DND-41 (cell line): ENCODE measurements around the gene STXBP5.

Source experiments
- ATAC-seq: fragments of 200-7000 bp; cut with Tn5 transposase; 3 replicates; pipeline ENCODE4 v1.9.1; 2021; ENCODE audit warnings: low read depth; ENCODE audit not compliant: insufficient read depth
- DNase-seq: peaks from one replicate; pipeline ENCODE4 v3.0.0-alpha.2; 2020
- H2AFZ ChIP-seq: 2 replicates; pipeline ENCODE4 v1.6.0; 2012; ENCODE audit warnings: low read depth, low read length
- H3K27ac ChIP-seq: 2 replicates; pipeline ENCODE4 v1.5.1; 2012; ENCODE audit warnings: low read length, inconsistent platforms
- H3K27me3 ChIP-seq: fragments of 200-600 bp; sonication (generic); 2 replicates; pipeline ENCODE4 v1.6.0; 2012; ENCODE audit warnings: low read length, mild to moderate bottlenecking, inconsistent platforms; ENCODE audit not compliant: insufficient read depth, poor library complexity
- H3K36me3 ChIP-seq: 2 replicates; pipeline ENCODE4 v1.5.1; 2012; ENCODE audit warnings: low read length, inconsistent platforms; ENCODE audit not compliant: insufficient read depth
- H3K4me1 ChIP-seq: 2 replicates; pipeline ENCODE4 v1.5.1; 2012; ENCODE audit warnings: mild to moderate bottlenecking, low read length; ENCODE audit not compliant: insufficient read depth
- H3K4me2 ChIP-seq: 2 replicates; pipeline ENCODE4 v1.6.0; 2012; ENCODE audit warnings: mild to moderate bottlenecking, moderate library complexity, low read length, inconsistent platforms; ENCODE audit not compliant: insufficient read depth
- H3K4me3 ChIP-seq, 2 experiments: fragments of 200-600 bp in 1 of 2; shearing (Covaris generic) in 1 of 2; 2 replicates each; pipeline ENCODE4 v1.5.1; 2012 to 2016; ENCODE audit warnings: inconsistent platforms in 2 of 2, low read length in 2 of 2, mild to moderate bottlenecking in 2 of 2, low read depth in 1 of 2, moderate library complexity in 1 of 2
- H3K79me2 ChIP-seq: 2 replicates; pipeline ENCODE4 v1.6.0; 2012; ENCODE audit warnings: low read length, inconsistent platforms; ENCODE audit not compliant: insufficient read depth
- H3K9ac ChIP-seq: 2 replicates; pipeline ENCODE4 v1.6.0; 2012; ENCODE audit warnings: low read depth, mild to moderate bottlenecking, inconsistent platforms, low read length, moderate library complexity
- H3K9me3 ChIP-seq: 2 replicates; pipeline ENCODE4 v1.5.1; 2012; ENCODE audit warnings: low read length, moderate library complexity, mild to moderate bottlenecking, inconsistent platforms; ENCODE audit not compliant: insufficient read depth, severe bottlenecking
- H4K20me1 ChIP-seq: 2 replicates; pipeline ENCODE4 v1.6.0; 2012; ENCODE audit warnings: low read length; ENCODE audit not compliant: insufficient read depth
- EZH2 ChIP-seq: IDR thresholded peaks from 3 replicates; pipeline ENCODE4 v1.6.1; 2012; ENCODE audit warnings: borderline replicate concordance, low read depth, mild to moderate bottlenecking, moderate library complexity, low read length, inconsistent platforms; ENCODE audit not compliant: severe bottlenecking
- TF ChIP-seq, protein P1 (sequence below): IDR thresholded peaks from 2 replicates; pipeline ENCODE4 v1.5.1; 2012; ENCODE audit warnings: borderline replicate concordance, low read length, moderate library complexity, mild to moderate bottlenecking; ENCODE audit not compliant: poor library complexity, severe bottlenecking; ENCODE audit errors: extremely low read depth

STXBP5 gene

DNA sequence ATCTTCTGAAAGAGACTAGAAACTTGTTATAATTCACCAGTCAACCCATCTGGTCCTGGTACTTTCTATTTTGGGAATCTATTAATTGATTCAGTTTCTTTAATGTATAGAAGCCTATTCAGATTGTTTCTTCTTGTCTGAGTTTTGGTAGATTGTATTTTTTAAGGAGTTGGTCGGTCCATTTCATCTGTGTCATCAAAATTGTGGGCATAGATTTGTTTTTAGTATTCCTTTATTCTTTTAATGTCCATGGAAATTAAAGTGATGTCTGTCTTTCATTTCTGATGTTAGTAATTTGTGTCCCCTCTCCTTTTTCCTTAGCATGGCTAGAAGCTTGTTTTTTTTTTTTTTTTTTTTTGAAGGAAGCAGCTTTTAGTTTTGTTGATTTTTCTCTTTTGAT is 15.2 kb downstream of the STXBP5 start:
- Histone ChIP-seq H3K4me3 (no peak overlapping the region), H3K4me1 (no peaks in the 10 kb centered on the region), H4K20me1 (no peaks in the 10 kb centered on the region), H3K36me3 (no peaks in the 10 kb centered on the region), H3K79me2 (no peaks in the 10 kb centered on the region), H2AFZ (no peak overlapping the region), H3K9me3 (no peaks in the 10 kb centered on the region), H3K27me3 (no peaks in the 10 kb centered on the region), H3K9ac (no peak overlapping the region), H3K27ac (no peak overlapping the region), H3K4me2 (no peak overlapping the region)
- ATAC-seq = no peak
- TF ChIP-seq, protein P1, sequence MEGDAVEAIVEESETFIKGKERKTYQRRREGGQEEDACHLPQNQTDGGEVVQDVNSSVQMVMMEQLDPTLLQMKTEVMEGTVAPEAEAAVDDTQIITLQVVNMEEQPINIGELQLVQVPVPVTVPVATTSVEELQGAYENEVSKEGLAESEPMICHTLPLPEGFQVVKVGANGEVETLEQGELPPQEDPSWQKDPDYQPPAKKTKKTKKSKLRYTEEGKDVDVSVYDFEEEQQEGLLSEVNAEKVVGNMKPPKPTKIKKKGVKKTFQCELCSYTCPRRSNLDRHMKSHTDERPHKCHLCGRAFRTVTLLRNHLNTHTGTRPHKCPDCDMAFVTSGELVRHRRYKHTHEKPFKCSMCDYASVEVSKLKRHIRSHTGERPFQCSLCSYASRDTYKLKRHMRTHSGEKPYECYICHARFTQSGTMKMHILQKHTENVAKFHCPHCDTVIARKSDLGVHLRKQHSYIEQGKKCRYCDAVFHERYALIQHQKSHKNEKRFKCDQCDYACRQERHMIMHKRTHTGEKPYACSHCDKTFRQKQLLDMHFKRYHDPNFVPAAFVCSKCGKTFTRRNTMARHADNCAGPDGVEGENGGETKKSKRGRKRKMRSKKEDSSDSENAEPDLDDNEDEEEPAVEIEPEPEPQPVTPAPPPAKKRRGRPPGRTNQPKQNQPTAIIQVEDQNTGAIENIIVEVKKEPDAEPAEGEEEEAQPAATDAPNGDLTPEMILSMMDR = no peak
- TF ChIP-seq EZH2 = no peak
- DNase-seq = no peak

DNA sequence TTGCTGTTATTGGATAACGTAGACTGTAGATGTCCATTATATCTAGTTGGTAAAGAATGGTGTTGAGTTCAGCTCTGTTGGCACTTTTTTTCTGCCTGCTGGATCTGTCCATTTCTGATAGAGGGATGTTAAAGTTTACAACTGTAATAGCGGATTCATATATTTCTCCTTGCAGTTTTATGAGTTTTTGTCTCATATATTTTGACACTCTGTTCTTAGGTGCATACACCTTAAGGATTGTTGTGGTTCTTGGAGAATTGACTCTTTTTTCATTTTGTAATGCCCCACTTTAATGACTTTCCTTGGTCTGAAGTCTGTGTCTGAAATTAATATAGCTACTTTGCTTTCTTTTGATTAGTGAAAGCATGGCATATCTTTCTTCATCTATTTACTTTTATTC is 16.1 kb downstream of the STXBP5 start:
- Histone ChIP-seq H3K4me3 (no peak overlapping the region), H3K27ac (no peak overlapping the region), H3K4me2 (no peak overlapping the region), H3K9ac (no peak overlapping the region), H3K4me1 (no peaks in the 10 kb centered on the region), H3K79me2 (no peaks in the 10 kb centered on the region), H3K27me3 (no peaks in the 10 kb centered on the region), H3K36me3 (no peaks in the 10 kb centered on the region), H4K20me1 (no peaks in the 10 kb centered on the region), H2AFZ (no peak overlapping the region), H3K9me3 (no peaks in the 10 kb centered on the region)
- DNase-seq (no peak), ATAC-seq (no peak)
- no peak for TF ChIP-seq EZH2
- TF ChIP-seq, protein P1 = no peak

DNA sequence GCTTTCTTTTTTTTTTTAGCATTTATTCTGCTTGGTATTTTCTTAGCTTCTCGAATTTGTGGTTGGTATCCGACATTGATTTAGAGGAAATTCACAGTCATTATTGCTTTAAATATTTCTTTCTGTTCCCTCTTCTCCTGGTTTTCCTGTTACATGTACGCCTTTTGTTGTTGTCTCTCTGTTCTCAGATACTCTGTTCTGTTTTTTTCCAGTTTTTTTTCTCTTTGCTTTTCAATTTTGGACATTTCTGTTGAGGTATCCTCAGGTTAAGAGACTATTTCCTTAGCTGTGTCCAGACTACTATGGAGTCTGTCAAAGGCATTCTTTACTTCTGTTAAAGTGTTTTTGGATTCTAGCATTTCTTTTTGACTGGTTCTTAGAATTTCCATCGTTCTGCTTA is 17.5 kb downstream of the STXBP5 start:
- H3K79me2 ChIP-seq = no peaks in the 10 kb centered on the region
- H4K20me1 ChIP-seq = no peaks in the 10 kb centered on the region
- no peak for ATAC-seq
- H3K9me3 ChIP-seq = no peaks in the 10 kb centered on the region
- no peak overlapping the region for H3K9ac ChIP-seq
- H3K4me3 ChIP-seq = no peak overlapping the region
- no peak for TF ChIP-seq EZH2
- TF ChIP-seq, protein P1 = no peak
- H3K4me2 ChIP-seq = no peak overlapping the region
- H3K4me1 ChIP-seq = no peaks in the 10 kb centered on the region
- H2AFZ ChIP-seq = no peak overlapping the region
- no peak overlapping the region for H3K27ac ChIP-seq
- no peak for DNase-seq
- H3K27me3 ChIP-seq = no peaks in the 10 kb centered on the region
- H3K36me3 ChIP-seq = no peaks in the 10 kb centered on the region
